Measurements from ENCODE around the gene S100P.

GRCh38 chr4:6647169-6647568, 46.5 kb upstream of the S100P start:
- no peak for TF ChIP-seq POLR2A (IDR thresholded peaks at IDR 0.05; ENCODE audit: low read length)
- TF ChIP-seq GATA1 (IDR thresholded peaks at IDR 0.05; ENCODE audit: low read depth, low read length): no peak
